Loucy (cell line): ENCODE results near the gene GRK6.

Experiments used
- CTCF ChIP-seq: fragments of 200-600 bp; sonication (generic); conservative IDR thresholded peaks from 2 replicates; pipeline ENCODE4 v1.5.1; 2014; ENCODE audit warnings: mild to moderate bottlenecking, antibody characterized with exemption, low read length
- EZH2phosphoT487 ChIP-seq: fragments of 200-600 bp; IDR thresholded peaks from 2 replicates; pipeline ENCODE4 v1.6.1; 2018; ENCODE audit warnings: antibody characterized with exemption, mild to moderate bottlenecking, moderate library complexity, borderline replicate concordance

DNA sequence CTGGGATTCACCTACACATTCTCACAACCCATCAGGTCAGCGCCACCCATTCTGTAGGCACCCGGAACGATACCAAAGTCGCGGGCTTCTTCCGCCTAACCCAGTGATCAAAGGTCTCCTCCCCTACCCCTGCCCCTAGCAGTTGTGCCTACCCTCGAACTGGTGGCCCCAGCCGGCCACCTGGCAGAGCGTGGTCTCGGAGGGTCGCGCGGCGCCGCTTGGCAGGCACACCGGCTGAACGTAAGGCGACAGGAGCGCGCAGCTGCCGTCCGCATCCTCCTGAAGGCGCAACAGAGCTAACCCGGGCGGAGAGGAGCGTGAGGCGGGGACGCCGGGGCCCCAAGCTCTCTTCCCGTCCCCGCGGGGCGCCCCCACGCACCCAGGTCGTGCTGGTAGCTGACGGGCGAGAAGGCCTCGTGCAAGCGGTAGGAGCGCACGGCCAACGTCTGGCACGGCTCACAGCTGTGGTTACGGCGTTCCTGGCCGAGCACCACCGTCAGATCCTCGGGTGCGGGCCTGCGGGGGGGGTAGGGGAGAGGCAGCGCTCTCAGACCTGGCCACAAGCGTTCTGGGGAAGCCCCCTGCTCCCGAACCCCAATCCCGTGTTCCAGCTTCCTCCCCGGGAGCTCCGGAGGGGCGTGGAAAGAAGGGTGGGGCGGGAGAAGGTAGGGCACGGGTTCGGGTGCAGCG, 23.2 kb upstream of the GRK6 start:
- TF ChIP-seq CTCF (no peak), EZH2phosphoT487 (no peak)
